Glutamatergic neuron (in vitro differentiated cells): Measurements from ENCODE around the gene ALG14. TPM values are rescaled to one million over a fixed set of nuclear protein-coding genes. Genes with fewer than 3 reads are reported as not detected.

Experiments
- DNase-seq: peaks from one replicate; pipeline ENCODE4 v3.0.0; 2022
- H3K27ac Mint-ChIP-seq: one replicate; pipeline ENCODE4 v1.8.0; 2020; ENCODE audit warnings: mild to moderate bottlenecking, mixed read lengths, inconsistent platforms; ENCODE audit not compliant: unreplicated experiment
- H3K27me3 Mint-ChIP-seq: one replicate; pipeline ENCODE4 v1.8.0; 2020; ENCODE audit warnings: mild to moderate bottlenecking, moderate library complexity, mixed read lengths, inconsistent platforms; ENCODE audit not compliant: unreplicated experiment
- H3K36me3 Mint-ChIP-seq: one replicate; pipeline ENCODE4 v1.8.0; 2020; ENCODE audit warnings: mild to moderate bottlenecking, mixed read lengths, inconsistent platforms; ENCODE audit not compliant: unreplicated experiment
- H3K4me1 Mint-ChIP-seq: one replicate; pipeline ENCODE4 v1.8.0; 2020; ENCODE audit warnings: mild to moderate bottlenecking, low read depth, mixed read lengths, inconsistent platforms; ENCODE audit not compliant: unreplicated experiment
- H3K4me3 Mint-ChIP-seq: one replicate; pipeline ENCODE4 v1.8.0; 2020; ENCODE audit warnings: mild to moderate bottlenecking, mixed read lengths, inconsistent platforms; ENCODE audit not compliant: unreplicated experiment
- H3K9me3 Mint-ChIP-seq: one replicate; pipeline ENCODE4 v1.8.0; 2020; ENCODE audit warnings: mild to moderate bottlenecking, moderate library complexity, mixed read lengths, inconsistent platforms; ENCODE audit not compliant: unreplicated experiment
- total RNA-seq: library from RNA; stranded (reverse); fragmentation: NEBNext Ultra II Directional; extraction: Animal tissue kit (Norgen Biotek cat#: 25700); gene quantifications from one replicate; pipeline ENCODE4 v1.2.1, GENCODE V29; 2021; ENCODE audit not compliant: unreplicated experiment
- TF ChIP-seq, protein P1 (sequence below): fragments of 200-600 bp; sonication (generic); IDR thresholded peaks from one replicate; pipeline ENCODE4 v1.5.0; 2021; ENCODE audit not compliant: partially characterized antibody, unreplicated experiment

The ALG14 gene
- total RNA-seq, 1 donor from 2014 or later = 4.7 TPM

DNA sequence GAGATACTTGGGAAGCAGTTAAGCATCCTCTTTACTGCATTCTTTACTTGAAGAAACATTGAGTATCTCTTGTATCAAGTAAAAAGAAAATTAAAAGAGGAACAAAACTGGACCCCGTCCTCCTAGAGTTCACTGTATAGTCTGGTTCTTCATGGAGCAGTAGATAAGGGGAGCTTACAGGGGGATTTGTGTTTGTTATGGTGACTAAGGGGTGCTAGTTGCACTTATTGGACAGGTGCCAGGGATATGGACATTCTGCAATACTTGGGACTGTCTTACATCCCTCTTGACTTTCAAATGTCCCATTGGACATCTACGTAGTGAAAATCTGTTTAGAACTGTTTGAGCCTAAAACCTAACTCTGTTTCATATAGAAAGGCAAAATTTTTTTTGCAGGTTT, 67.2 kb downstream of the ALG14 start:
- Mint-ChIP-seq H3K4me3 (no peak overlapping the region), H3K36me3 (peaks cover 4% of the 10 kb centered on the region), H3K4me1 (peaks cover 12% of the 10 kb centered on the region), H3K9me3 (peaks cover 1% of the 10 kb centered on the region), H3K27ac (no peak overlapping the region), H3K27me3 (peaks cover 3% of the 10 kb centered on the region)
- TF ChIP-seq, protein P1, sequence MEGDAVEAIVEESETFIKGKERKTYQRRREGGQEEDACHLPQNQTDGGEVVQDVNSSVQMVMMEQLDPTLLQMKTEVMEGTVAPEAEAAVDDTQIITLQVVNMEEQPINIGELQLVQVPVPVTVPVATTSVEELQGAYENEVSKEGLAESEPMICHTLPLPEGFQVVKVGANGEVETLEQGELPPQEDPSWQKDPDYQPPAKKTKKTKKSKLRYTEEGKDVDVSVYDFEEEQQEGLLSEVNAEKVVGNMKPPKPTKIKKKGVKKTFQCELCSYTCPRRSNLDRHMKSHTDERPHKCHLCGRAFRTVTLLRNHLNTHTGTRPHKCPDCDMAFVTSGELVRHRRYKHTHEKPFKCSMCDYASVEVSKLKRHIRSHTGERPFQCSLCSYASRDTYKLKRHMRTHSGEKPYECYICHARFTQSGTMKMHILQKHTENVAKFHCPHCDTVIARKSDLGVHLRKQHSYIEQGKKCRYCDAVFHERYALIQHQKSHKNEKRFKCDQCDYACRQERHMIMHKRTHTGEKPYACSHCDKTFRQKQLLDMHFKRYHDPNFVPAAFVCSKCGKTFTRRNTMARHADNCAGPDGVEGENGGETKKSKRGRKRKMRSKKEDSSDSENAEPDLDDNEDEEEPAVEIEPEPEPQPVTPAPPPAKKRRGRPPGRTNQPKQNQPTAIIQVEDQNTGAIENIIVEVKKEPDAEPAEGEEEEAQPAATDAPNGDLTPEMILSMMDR = no peak
- no peak for DNase-seq

DNA sequence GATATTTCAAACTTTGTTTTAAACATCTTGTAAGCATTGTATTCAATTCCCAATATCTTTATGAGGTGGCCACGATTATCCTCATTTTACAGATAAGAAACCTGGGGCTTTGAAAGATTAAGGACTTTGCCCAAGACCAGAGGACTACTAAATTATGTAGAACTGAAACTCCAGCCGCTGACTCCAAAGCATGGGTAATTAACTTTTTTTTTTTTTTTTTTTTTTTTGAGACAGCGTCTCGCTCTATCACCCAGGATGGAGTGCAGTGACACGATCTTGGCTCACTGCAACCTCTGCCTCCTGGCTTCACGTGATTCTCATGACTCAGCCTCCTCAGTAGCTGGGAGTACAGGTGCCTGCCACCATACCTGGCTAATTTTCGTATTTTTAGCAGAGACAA, 68.7 kb downstream of the ALG14 start:
- peaks cover 3% of the 10 kb centered on the region for H3K27me3 Mint-ChIP-seq
- H3K4me3 Mint-ChIP-seq = no peak overlapping the region
- H3K36me3 Mint-ChIP-seq = peaks cover 4% of the 10 kb centered on the region
- DNase-seq = no peak
- TF ChIP-seq, protein P1 = no peak
- H3K4me1 Mint-ChIP-seq = peaks cover 16% of the 10 kb centered on the region
- H3K27ac Mint-ChIP-seq = no peak overlapping the region
- H3K9me3 Mint-ChIP-seq = peaks cover 1% of the 10 kb centered on the region

DNA sequence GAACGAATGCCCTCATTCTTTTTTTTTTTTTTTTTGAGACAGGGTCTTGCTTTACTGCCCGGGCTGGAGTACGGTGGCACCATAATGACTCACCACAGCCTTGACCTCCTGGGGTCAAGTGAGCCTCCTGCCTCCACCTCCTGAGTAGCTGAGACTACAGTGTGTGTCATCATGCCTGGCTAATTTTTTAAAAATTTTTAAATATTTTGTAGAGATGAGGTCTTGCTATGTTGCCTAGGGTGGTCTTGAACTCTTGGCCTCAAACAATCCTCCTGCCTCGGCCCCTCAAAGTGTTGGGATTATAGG, 69.4 kb downstream of the ALG14 start:
- Mint-ChIP-seq H3K9me3 (peaks cover 1% of the 10 kb centered on the region), H3K27ac (no peak overlapping the region), H3K27me3 (peaks cover 3% of the 10 kb centered on the region), H3K4me1 (peaks cover 16% of the 10 kb centered on the region), H3K4me3 (no peak overlapping the region), H3K36me3 (peaks cover 4% of the 10 kb centered on the region)
- TF ChIP-seq, protein P1 = no peak
- no peak for DNase-seq

DNA sequence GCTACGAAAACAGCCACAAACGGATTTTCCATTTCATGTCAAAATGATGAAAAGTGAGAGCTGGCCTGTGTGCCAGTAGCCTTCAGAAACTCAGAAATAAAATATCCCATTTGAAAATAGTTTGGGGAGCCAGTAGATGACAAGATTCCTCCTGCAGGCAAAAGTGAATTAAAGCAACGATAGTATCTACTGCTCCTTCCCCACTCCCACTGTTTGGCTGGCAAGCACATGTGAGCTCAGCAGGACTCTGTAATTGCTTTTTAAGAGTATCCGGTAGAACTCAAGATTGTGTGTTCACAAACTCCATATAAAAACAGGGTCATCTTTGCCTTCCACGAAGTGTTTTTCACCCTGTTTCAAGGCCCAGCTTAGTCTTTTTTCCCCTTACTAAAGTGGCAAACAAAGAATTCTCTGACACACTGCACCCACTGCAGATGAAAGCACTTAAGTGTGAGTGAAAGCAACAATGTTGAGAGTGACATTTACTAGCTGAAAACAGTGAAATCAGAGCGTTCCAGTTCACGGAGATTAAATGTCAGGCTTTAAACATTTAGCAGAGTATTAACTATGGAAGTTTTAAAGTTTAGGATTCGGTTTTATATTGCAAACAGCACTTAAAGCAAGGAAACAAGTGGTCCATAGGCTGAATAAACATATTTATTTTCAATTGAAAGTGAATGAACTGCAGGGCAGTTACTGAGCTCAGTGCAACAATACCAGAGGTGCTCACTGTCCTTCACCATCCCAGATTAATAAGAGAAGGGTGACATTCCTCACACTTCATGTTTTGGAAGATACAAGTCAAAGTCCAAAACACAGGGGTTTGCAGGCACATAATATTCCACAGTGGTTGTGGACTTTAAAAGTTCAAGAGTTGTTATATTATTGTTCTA, 70.0 kb downstream of the ALG14 start:
- Mint-ChIP-seq H3K9me3 (peaks cover 1% of the 10 kb centered on the region), H3K4me1 (peaks cover 16% of the 10 kb centered on the region), H3K4me3 (no peak overlapping the region), H3K36me3 (peaks cover 4% of the 10 kb centered on the region), H3K27ac (no peak overlapping the region), H3K27me3 (peaks cover 3% of the 10 kb centered on the region)
- TF ChIP-seq, protein P1 = no peak
- no peak for DNase-seq

DNA sequence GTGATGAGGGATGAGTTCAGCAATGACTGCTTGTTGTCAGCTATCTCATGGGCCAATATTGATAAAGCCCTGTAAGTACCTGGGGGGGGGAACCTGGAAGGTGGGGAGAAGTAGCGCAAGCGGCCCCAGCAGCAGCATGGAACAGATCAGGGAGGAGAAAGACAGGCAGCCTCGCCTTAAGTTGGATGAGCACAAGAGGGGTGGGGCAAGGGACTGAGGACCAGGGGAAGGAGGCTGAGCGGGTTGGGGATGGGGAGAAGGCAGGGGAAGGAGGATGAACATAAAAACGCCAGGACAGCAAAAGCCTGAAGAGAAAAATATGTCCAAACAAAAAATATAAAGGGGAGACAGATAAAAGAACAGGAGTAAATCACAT, 70.6 kb downstream of the ALG14 start:
- Mint-ChIP-seq H3K36me3 (peaks cover 4% of the 10 kb centered on the region), H3K9me3 (peaks cover under 1% of the 10 kb centered on the region), H3K27me3 (peaks cover 3% of the 10 kb centered on the region), H3K4me3 (no peak overlapping the region), H3K4me1 (peaks cover 16% of the 10 kb centered on the region), H3K27ac (no peak overlapping the region)
- TF ChIP-seq, protein P1 = no peak
- no peak for DNase-seq
